HG02852 (cell line): ENCODE measurements around the gene RANBP1.
"Not testable (repeated sequence)": the region's sequence is repeated elsewhere in the genome, so short reads cannot be mapped to it uniquely, and the experiment has no call there.

ENCODE experiments used
- ATAC-seq: cut with Tn5 transposase; IDR thresholded peaks from one replicate; pipeline ENCODE4 v1.9.1; 2021; ENCODE audit warnings: mild to moderate bottlenecking, moderate library complexity; ENCODE audit not compliant: unreplicated experiment

The RANBP1 gene

DNA sequence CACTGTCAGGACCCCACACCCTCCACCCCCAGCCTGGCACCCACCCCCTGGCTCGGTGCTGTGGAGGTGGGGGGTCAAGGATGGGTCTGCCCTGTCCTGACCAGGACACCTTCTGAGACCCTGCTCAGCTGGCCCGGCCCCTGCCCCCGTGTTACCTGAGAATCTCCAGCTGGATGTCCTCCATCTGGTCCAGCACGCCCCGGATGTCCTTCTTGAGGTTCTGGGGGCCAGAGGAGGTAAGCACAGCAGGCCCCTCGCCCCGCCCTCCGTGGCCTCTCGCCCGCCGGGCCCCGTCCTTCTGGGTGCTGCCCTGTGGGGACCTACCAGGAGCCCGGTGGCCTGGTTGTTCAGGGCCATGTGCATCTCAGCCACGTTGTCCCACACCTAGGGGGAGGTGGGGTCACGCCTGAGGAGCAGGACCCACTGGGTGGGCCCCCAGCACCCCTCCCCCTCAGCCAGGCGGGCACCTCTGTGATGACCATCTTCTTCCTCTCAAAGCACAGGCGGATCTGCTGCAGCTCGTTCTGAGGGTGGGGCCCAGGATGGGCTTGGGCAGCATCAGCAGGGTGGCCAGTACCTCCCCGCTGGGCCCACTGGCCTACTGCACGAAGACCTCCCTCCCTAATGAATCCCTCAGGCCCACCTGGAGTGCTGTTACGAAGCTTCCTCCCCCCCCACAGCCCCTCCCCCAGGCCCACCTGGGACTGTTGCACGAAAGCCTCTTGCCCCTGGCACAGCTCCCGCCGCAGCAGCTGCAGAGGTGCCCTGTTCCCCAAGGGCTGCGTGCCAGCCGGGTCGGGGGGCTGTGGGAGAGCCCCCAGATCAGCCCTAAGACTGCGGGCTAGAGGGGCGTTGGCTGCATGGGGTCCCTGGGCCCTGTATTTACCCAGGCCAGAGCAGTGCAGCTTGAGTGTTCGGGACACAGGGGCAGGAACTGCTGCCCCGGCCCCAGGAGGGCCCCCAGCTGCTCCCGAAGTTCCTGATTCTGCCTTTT, 33.6 kb downstream of the RANBP1 start:
- ATAC-seq, result no peak

DNA sequence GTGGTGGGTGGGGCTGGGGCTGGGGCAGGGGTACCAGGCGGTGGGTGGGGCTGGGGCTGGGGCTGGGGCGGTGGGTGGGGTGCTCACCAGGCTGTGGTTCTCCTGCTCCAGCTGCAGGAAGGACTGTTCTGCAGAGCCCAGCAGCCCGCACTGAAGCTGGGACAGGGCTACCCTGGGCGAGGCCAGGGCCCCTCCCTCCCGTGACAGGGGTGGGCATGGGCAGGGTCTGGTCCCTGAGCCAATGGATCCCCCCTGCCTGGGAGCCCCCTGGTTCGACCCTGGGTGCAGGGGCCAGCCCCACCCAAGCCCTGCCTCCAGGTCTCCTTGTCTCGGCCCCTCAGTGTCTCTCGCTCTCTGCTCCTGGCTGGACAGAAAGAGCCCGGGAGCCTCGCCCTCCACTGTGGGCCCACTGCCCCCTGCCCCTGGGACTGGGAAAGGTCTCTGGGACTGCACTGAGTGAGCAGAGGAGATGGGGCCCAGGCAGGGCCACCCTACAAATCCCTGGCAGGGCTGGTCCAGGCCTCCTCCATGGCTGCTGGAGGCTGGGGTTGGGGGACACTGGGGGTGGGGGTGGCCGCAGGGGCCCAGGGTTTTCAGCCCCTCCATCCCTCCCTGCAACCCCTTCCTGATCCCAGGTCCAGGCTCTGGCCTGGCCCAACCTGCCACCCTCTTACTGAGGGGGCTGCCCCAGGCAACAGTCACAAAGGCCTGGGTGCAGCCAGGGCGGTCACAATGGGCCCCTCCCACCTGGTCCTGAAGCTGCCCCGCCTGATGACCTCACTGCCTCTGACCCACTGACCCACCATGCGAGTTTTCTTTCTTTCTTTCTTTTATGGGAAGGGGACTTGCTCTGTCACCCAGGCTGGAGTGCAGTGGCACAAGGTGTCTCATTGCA, 34.7 kb downstream of the RANBP1 start, which contains the start of gene CCDC188:
TSS of gene CCDC188 (minus strand) at position 675 of the 895 bp plus-strand sequence. CDS start at position 606, 69 bp downstream.
- no peak for ATAC-seq

DNA sequence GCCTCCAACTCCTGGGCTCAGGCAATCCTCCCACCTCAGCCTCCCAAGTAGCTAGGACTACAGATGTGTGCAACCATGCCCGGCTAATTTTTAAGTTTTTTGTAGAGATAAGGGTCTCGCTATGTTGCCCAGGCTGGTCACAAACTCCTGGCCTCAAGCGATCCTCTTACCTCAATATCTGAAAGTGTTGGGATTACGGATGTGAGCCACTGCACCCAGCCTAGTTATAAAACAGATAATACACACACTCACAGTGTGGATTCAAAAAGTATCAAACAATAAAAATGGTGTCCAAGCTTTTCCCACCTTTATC, 35.3 kb downstream of the RANBP1 start:
- no peak for ATAC-seq

DNA sequence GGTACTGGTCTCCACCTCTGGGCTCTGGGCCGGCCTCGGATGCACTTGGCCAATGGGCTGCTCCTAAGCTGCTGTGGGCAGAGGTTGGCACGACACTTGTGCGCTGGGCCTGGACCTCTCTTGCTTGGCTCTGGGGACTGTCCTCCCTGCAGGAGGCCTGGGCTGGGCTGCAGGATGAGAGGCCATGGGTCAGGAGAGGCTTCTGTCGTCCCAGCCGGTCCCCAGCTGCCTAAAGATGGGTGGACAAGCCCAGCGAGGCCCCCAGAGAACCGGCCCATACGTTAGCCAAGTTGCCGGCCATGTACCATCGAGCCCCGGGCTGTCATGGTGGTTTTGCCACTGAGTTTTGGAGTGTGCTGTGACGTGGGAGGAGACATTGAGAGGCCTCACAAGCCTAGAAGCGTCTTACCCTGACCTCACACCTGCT, 36.6 kb downstream of the RANBP1 start:
- ATAC-seq, result no peak

DNA sequence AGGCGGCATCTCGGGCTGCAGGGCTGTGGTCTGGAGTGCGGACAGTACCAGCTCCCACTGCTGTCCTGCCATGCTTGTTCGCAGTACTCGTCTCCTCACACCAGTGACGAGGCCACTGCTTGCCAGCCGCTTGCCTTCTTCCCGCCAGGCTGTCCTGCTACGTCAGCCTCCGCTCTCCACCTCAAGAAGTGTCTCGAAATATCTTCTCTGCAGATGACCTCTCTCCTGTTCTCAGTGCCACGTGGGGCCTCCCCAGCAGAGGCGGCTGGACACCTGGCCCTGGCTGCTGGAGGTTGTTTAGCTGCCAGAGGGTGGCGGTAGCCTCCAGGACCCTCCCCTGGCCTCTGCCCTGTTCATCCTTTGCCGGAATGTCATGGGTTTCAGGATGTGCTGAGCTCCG, 38.0 kb downstream of the RANBP1 start:
- ATAC-seq, result no peak

DNA sequence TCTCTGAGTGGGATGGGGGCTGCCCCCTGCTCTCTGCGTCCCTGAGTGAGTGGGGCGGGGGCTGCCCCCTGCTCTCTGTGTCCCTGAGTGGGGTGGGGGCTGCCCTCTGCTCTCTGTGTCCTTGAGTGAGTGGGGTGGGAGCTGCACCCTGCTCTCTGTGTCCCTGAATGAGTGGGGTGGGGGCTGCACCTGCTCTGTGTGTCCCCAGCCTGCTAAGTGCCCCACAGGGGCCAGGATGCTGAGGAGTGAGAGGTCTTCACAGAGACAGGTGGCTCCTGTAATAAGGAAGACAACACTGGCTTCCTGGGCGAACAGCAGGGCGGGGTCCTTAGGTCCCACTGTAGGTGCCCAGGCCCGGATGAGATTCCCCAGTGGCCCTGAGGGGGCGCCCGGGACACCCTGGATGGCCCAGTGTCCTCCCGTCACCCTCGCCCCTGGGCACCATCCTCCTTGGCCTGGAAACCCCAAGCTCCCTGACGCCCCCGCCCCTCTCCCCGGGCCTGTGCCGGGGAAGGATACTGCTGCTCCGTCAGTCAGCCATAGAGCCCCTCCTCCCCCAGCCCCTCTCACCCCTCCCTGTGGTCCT, 38.8 kb downstream of the RANBP1 start:
- ATAC-seq, result no peak

DNA sequence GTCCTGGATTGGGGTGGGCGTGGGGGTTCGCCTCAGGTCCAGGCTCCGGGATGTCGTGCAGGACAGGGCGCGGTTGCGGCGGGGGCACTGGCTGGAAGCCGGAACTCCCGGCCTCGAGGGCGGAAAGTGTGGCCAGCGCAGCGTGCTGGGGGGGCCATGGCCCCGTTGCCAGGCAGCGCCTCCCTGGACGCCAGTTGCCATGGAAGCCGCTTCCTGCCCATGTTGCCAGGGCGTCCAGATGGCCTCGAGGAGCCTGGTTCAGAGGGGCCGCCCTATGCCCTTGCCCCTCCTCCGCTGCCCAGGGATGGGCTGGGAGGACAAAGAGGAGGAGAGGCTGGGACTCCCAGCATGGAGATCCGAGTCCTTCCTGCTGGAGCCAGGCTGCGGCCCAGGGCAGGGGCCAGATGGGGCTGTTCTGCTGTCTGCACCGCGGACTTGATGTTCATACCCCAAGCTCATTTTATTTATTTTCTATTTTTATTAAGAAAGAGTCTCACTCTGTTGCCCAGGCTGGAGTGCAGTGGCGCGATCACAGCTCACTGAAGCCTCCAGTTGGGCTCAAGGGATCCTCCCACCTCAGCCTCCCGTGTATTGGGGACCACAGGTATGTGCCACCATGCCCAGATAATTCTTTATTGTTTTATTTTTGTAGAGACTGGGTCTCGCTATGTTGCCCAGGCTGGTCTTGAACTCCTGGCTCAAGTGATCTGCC, 39.6 kb downstream of the RANBP1 start:
- no peak for ATAC-seq

DNA sequence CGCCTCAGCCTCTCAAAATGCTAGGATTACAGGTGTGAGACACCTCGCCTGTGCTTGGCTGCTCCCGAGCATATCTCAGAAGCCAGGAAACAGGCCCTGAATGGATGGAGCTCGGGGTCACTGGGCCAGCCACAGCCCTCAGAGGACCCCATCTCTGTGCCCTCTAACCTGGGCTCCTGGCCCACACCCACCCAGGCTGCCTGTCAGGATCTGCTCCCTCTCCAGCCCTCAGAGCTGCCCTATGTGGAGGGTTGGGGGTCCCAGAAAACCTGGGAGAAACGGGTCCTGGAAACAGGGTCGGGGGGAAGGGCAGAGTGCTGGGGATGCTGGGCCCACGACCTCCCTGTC, 40.1 kb downstream of the RANBP1 start:
- ATAC-seq, result no peak

DNA sequence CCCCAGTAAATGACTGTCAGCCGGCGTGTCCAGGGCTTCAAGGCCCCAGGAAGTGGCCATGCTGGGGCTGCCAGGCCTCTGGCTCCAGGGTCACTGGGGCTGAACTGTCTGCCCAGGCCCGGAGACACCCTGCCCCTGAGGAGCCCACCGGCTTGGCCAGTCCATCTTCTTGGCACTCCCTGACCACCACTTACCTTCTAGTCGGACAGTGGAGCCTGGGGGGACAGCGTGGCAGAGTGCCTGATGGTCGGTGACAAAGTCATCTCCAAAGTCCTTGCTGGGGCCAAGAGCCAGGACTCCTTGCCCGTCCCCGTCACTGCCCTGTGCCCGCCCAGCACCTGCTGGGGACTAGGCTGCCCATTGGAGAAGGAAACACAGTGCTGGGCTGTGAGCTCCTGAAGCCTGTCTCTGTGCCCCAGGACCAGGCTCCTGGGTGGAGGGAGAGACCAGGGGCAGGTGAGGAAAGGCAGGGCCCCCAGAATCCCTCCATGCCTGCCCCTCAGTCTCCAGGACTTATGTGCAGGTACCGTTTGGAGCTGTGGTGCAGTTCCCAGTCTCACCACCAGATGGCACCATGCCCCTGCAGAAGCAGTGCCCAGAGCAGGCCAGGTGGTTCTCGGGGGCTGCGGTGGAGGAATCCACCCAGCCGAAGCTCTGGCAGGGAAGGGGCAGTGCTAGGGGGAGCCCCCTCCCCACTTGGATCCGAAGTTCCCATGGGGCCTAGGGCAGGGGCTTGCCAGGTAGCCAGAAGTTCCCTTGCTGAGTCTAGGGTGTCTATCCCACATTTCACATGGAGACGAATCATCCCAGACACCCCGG, 40.9 kb downstream of the RANBP1 start:
- no peak for ATAC-seq

DNA sequence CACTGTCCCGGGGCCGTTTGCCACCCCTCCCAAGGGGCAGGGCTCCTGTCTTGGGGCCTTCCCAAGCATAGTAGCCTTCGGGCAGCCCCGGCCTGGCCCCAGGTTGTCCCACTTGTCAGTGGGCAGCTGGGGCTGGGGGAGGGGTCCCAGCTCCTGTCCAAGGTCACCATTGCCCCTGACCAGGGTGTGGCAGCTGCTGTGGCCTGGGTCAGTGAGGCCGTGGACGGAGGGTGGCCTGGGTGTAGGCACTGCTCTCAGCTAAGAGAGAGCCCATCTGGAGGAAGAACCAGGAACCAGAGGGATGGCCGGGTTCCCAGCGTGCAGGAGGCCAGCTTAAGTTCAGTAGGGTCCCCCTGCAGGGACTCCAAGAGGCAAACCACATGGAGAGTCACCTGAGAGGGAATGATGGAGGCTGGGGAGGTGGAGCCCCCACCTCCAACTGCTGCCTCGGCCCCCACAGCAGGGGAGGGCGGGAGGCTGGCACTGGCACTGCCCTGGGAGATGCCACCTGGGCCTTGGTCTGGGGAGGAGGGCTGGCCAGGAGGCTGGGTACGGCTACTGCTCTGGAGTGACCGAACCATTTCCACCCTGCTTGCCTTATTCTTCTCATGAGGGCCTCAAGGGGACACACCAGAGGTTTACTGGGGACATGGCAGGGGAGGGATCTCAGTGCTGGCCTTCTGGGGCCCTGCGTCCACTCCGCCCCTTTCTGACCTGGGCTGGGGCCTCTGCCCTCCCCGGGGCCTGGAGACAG, 41.7 kb downstream of the RANBP1 start:
- ATAC-seq, result no peak

DNA sequence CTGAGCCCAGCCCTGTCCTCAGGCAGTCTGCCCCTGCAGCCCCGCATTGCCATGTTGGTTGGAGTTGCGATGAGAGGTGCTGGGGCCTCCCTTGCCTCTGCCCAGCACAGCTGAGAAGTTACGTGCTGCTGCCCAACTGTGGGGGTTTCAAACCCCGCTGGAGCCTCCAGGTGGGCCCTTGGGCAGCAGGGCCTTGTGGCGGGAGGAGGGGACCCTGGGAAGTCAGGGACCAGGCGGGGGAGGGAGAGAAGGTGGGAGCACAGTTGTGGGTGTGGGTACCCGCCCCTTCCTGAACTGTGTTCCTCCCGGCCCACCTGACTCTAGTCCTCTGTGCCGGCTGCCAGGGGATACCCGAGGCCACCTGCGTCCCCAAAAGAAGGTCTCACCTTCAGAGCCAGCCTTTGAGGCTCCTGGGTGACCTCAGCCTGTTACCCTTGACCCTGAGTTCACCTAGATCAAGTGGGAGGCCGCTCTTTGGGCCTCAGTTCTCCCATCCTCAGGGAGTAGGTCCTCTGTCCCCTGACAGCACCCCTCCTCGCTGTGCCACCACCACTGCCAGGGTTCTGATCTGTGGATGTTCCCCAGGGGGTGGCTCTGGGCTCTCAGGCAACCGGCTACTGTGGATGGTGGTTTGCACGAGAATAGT, 42.6 kb downstream of the RANBP1 start:
- ATAC-seq, result no peak

DNA sequence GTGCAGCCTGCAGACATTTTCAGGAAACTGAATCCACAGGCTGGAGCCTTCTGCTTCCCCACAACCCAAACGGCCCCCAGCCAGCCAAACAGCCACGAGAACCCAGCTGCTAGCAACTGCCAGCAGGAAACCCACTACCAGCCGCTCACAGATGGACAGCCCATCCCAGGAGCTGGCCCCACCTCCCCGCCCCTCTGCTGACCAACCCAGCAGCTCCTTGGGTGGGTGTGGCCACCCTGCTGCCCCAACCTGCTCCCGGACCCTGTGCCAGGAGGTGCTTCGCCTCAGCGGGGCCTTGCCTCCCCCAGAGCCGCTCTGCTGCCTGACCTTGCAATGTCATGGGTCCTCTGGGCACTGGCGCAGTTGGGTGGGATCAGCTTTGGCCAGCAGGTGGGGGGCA, 43.2 kb downstream of the RANBP1 start:
- ATAC-seq, result no peak

DNA sequence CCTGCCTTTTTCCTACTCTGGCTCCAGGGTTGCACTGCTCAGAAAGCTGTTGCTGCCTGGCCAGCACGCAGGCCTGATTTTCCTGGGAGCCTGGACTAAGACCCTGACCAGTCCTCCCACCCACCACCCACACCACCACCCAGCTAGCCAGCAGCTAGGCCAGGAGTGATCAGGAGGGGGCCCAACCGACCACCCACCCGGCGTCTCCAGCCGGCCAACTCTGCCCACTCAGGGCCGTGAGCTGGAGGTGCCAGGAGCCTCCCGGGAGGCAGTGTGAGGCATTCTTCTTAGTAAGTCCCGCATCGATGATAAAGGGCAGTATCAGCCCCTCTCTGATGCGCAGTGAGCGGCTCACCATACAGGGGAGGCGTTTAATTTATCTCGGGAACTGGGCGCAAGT, 43.6 kb downstream of the RANBP1 start:
- ATAC-seq, result not testable (repeated sequence)

DNA sequence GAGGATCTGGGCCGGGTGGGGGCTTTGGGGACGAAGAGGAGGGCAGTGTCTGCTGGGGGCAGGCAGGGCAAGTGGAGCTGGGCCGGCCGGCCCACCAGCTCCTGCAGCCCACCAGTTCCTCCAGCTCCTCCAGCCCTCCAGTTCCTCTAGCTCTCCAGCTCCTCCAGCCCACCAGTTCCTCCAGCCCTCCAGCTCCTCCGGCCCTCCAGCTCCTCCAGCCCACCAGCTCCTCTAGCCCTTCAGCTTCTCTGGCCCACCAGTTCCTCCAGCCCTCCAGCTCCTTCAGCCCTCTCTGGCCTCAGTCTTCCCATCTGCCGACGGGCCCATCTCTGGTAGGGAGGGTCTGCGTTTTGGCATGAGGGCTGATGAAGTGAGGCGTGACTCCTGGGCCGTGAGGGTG, 44.1 kb downstream of the RANBP1 start:
- no peak for ATAC-seq

DNA sequence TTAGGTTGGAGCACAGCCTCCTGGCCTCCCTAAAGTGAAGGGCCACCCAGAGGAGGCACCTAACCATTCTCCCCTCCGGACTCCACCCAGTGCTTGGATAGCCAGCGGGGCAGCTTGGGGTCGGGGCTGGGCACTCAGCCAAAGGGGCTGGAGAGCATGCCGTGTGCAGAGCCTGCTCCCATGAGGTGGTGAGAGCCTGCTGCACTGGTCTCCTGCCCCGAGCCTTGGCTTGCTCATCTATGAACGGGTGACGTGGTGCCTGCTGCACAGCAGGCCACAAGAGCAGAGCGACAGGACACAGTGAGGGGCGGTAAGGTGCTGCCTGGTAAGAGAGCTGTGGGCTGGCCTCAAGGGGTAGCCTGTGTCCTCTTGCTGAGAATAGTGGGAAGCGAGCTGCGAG, 49.0 kb downstream of the RANBP1 start:
- ATAC-seq, result no peak

DNA sequence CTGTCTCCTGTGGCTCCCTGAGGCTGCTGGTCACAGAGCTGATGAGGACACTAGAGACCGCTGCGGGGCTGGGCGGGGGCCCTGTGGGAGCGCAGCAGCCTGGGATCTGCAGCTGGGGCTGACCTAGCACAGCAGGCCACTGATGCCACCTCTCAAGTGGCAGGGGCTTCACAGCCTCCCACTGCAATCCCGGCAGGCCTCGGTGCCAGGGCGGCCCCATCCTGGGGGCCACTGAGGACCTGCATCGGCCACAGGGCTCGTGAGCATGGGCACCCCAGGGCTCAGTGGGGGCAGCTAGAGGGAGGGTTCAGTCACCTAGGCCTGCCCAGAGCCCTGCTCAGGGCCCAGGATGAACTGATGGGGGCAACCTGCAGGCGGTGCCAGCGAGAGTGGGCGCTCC, 49.5 kb downstream of the RANBP1 start:
- no peak for ATAC-seq

DNA sequence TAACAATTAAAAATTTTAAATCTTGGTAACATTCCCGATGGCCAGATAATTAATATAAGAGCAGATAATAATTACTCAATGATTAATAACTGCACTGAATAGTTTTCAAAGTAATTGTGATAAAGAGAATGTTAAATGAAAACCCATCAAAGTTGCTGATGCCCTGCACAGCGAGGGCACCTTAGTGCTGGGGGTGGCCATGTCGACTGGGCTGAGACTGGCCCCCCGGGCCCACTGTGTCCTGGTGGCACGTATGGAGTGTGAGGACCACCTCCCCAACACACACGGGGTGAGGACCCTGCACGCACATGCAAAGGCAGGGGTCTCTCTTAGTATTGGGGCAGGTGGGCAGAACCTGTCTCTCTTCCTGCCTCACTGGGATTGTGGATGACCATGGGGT, 50.0 kb downstream of the RANBP1 start:
- ATAC-seq, result no peak

DNA sequence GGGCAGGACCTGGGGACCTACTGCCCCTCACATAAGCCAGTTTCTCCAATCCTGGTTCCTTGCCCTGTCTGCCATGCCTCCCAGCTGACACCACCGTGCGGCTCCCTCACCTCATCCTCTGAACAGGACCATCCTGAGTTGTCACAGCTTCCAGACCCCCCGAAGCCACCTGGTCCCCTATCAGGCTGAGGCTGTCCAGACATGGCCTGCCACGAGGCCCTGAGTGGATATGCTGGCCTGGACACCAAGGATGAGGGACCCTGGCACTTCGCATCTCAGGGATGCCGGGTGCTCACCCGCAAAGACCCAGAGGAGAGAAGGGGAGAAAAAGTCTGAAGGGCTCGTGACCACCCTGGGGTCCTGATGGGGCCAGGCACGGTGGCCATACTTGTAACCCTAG, 50.8 kb downstream of the RANBP1 start:
- ATAC-seq, result no peak
